Stimulated activated CD8-positive, alpha-beta memory T cell treated with anti-CD3 and anti-CD28 coated beads, Interleukin-12 subunit alpha, Interleukin-12 subunit beta, amount 100 ng/mL, for 24 hours (primary cell): ENCODE measurements around the gene GDPD1.

Experiments used
- DNase-seq: peaks from one replicate; pipeline ENCODE4 v3.0.0-alpha.2; 2020; ENCODE audit errors: extremely low read depth

The GDPD1 gene

DNA sequence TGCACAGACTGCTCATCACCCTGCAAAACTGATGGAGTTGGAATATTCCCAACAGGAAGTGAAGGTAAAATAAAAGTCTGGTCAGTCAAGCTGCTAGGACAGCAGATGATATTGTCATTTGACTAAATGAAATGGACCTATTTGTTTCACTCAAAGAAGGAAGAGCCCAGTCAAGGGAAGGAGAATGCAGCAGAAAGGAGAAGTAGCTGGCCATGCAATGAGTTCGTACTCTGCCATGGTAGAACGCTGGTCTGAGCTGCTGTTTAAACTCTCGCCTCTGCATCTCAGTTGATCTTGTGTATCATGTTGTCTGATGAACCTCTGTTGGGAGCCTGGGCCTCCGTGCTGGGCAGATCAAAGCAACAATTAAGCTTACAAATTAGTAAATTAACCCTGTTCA is 95.6 kb downstream of the GDPD1 start:
- no peak for DNase-seq
